Esophagus muscularis mucosa (tissue), 4 donors: ENCODE data around the gene PTOV1. TPM values are rescaled to one million over a fixed set of nuclear protein-coding genes. Genes with fewer than 3 reads are reported as not detected.

Experiments
- DNase-seq: peaks from one replicate; pipeline ENCODE4 v3.0.0-alpha.2; 2017; ENCODE audit errors: extremely low spot score
- H3K27ac ChIP-seq, 4 donors: fragments of 200-600 bp; sonication (generic); replicated peaks in 1 of 4; 1 replicate in 3 of 4; 2 replicates in 1 of 4; pipeline ENCODE4 v1.5.1; 2016 to 2019; ENCODE audit warnings: mild to moderate bottlenecking in 1 of 4
- H3K27me3 ChIP-seq, 4 donors: fragments of 200-600 bp; sonication (generic); one replicate each; pipeline versions ENCODE4 v1.5.1 to v1.6.0; 2016 to 2019
- H3K36me3 ChIP-seq, 4 donors: fragments of 200-600 bp; sonication (generic); one replicate each; pipeline ENCODE4 v1.5.1; 2016 to 2019
- H3K4me1 ChIP-seq, 4 donors: fragments of 200-600 bp; sonication (generic); one replicate each; pipeline ENCODE4 v1.5.1; 2016 to 2019
- H3K4me3 ChIP-seq, 4 donors: fragments of 200-600 bp; sonication (generic); 1 replicate in 2 of 4; 2 replicates in 2 of 4; pipeline ENCODE4 v1.5.1; 2016 to 2019; ENCODE audit warnings: mild to moderate bottlenecking in 4 of 4, moderate library complexity in 1 of 4
- H3K9me3 ChIP-seq, 4 donors: fragments of 200-600 bp; sonication (generic); 1 replicate in 3 of 4; 2 replicates in 1 of 4; pipeline ENCODE4 v1.5.1; 2016 to 2019
- EP300 ChIP-seq: sonication (generic); formaldehyde crosslinking; IDR thresholded peaks from one replicate; pipeline ENCODE4 v1.6.1; 2017; ENCODE audit warnings: antibody characterized with exemption
- POLR2A ChIP-seq: fragments of 450-650 bp; IDR thresholded peaks from one replicate; pipeline ENCODE4 v1.6.1; 2017; ENCODE audit warnings: antibody characterized with exemption, moderate library complexity, mild to moderate bottlenecking, low read depth
- POLR2AphosphoS5 ChIP-seq, 2 donors: sonication (generic); formaldehyde crosslinking; IDR thresholded peaks; one replicate each; pipeline ENCODE4 v1.6.1; 2017; ENCODE audit warnings: antibody characterized with exemption in 2 of 2
- whole genome bisulfite sequencing: methylation state at CpG from one replicate; pipeline ENCODE4 v1.1.5; 2018; 5-methylcytosine and 5-hydroxymethylcytosine counted together
- intact Hi-C: fragments of 100-400 bp; cut with DNase I; formaldehyde crosslinking; loops from one replicate; pipeline ENCODE4 v1.15.1; 2023
- total RNA-seq, 4 donors: library from RNA; depleted of rRNA; stranded (reverse); fragments of >200 nt; gene quantifications; one replicate each; pipeline versions ENCODE4 v1.1.0 to v1.2.1, GENCODE V29; 2016
- TF ChIP-seq, protein P1 (sequence below), 3 experiments: fragments of 200-600 bp in 2 of 3; fragments of 450-650 bp in 1 of 3; sonication (generic) in 2 of 3; IDR thresholded peaks; one replicate each; pipeline ENCODE4 v1.5.1; 2017 to 2019; ENCODE audit warnings: antibody characterized with exemption in 3 of 3, mild to moderate bottlenecking in 2 of 3, moderate library complexity in 1 of 3

The PTOV1 gene
- total RNA-seq, 4 donors from 2014 or later, result 60.5 to 102 (median 84.4) TPM

- no peaks in the 10 kb centered on the region for H3K9me3 ChIP-seq
- TF ChIP-seq, protein P1, sequence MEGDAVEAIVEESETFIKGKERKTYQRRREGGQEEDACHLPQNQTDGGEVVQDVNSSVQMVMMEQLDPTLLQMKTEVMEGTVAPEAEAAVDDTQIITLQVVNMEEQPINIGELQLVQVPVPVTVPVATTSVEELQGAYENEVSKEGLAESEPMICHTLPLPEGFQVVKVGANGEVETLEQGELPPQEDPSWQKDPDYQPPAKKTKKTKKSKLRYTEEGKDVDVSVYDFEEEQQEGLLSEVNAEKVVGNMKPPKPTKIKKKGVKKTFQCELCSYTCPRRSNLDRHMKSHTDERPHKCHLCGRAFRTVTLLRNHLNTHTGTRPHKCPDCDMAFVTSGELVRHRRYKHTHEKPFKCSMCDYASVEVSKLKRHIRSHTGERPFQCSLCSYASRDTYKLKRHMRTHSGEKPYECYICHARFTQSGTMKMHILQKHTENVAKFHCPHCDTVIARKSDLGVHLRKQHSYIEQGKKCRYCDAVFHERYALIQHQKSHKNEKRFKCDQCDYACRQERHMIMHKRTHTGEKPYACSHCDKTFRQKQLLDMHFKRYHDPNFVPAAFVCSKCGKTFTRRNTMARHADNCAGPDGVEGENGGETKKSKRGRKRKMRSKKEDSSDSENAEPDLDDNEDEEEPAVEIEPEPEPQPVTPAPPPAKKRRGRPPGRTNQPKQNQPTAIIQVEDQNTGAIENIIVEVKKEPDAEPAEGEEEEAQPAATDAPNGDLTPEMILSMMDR (IDR thresholded peaks at IDR 0.05), result no peak
- TF ChIP-seq POLR2AphosphoS5 (IDR thresholded peaks at IDR 0.05) (no peak), EP300 (no peak), POLR2A (no peak)
- no peak overlapping the region for H3K27ac ChIP-seq
- WGBS, result 100% methylated on average over 8 of the region's 14 CpGs
- H3K27me3 ChIP-seq, result no peaks in the 10 kb centered on the region
- DNase-seq, result no peak
- peaks cover 12 to 25% (median 17%) of the 10 kb centered on the region in 4 donors for H3K4me1 ChIP-seq
- H3K4me3 ChIP-seq, result no peak overlapping the region
- intact Hi-C loops, result no loop called here
- peaks cover 54 to 92% (median 82%) of the 10 kb centered on the region in 4 donors for H3K36me3 ChIP-seq
These were observed 31.7 kb downstream of the PTOV1 start for GRCh38 chr19:49882643-49883042.

GRCh38 chr19:49883094-49883493 lies 32.1 kb downstream of the PTOV1 start:
- DNase-seq, result no peak
- intact Hi-C loops, result no loop called here
- Histone ChIP-seq H3K36me3 (peaks cover 54 to 96% (median 85%) of the 10 kb centered on the region in 4 donors), H3K4me3 (no peak overlapping the region), H3K27me3 (no peaks in the 10 kb centered on the region), H3K27ac (no peak overlapping the region), H3K4me1 (peaks cover 11 to 24% (median 15%) of the 10 kb centered on the region in 4 donors), H3K9me3 (no peaks in the 10 kb centered on the region)
- TF ChIP-seq, protein P1 (IDR thresholded peaks at IDR 0.05), result no peak
- TF ChIP-seq EP300 (no peak), POLR2AphosphoS5 (IDR thresholded peaks at IDR 0.05) (no peak), POLR2A (no peak)
- WGBS, result 98% methylated on average over 5 of the region's 5 CpGs

- no peak overlapping the region for H3K4me3 ChIP-seq
- H3K27ac ChIP-seq, result no peak overlapping the region
- H3K4me1 ChIP-seq, result peaks cover 1 to 14% (median 4%) of the 10 kb centered on the region in 4 donors
- WGBS, result 96% methylated on average over 11 of the region's 18 CpGs
- H3K27me3 ChIP-seq, result peaks cover 0 to 2% (median 0%) of the 10 kb centered on the region in 4 donors
- H3K36me3 ChIP-seq, result peaks cover 58 to 100% (median 87%) of the 10 kb centered on the region in 4 donors
- no peak for DNase-seq
- intact Hi-C loops, result no loop called here
- TF ChIP-seq POLR2AphosphoS5 (IDR thresholded peaks at IDR 0.05) (no peak), POLR2A (no peak), EP300 (no peak)
- TF ChIP-seq, protein P1 (IDR thresholded peaks at IDR 0.05), result no peak
- no peaks in the 10 kb centered on the region for H3K9me3 ChIP-seq
These were observed 33.1 kb downstream of the PTOV1 start for GRCh38 chr19:49884109-49884508.

GRCh38 chr19:49884760-49885159 lies 33.8 kb downstream of the PTOV1 start:
- Histone ChIP-seq H3K4me3 (no peak overlapping the region), H3K27me3 (peaks cover 0 to 8% (median 0%) of the 10 kb centered on the region in 4 donors), H3K9me3 (no peaks in the 10 kb centered on the region), H3K36me3 (peaks cover 58 to 98% (median 81%) of the 10 kb centered on the region in 4 donors), H3K4me1 (peaks cover 1 to 11% (median 4%) of the 10 kb centered on the region in 4 donors), H3K27ac (no peak overlapping the region)
- intact Hi-C loops, result no loop called here
- 95% methylated on average over 3 of the region's 3 CpGs for WGBS
- DNase-seq, result no peak
- no peak for TF ChIP-seq POLR2A
- no peak for TF ChIP-seq POLR2AphosphoS5 (IDR thresholded peaks at IDR 0.05)
- TF ChIP-seq, protein P1 (IDR thresholded peaks at IDR 0.05), result no peak
- TF ChIP-seq EP300, result no peak
